ENCODE measurements around the gene OR10X1. TPM values are rescaled to one million over a fixed set of nuclear protein-coding genes. Genes with fewer than 3 reads are reported as not detected.

Gene OR10X1
- total RNA-seq, 4 donors from 2014 or later = not detected

GRCh38 chr1:158570480-158570879 is 9.2 kb downstream of the OR10X1 start, which contains the start of gene OR6P1:
TSS of gene OR6P1 (minus strand) at chr1:158570580. CDS start at chr1:158563604, 6,976 bp downstream.
- no peaks in the 10 kb centered on the region for H3K9me3 ChIP-seq
- DNase-seq (ENCODE audit: low spot score in 2 of 2) = no peak
- no peak within 1 kb of the TSS for H3K4me3 ChIP-seq
- 68 to 79% methylated on average over 3 of the region's 3 CpGs for WGBS, 2 donors
- H3K27me3 ChIP-seq = no peaks in the 10 kb centered on the region
- no peak within 1 kb of the TSS for H3K27ac ChIP-seq
- no peaks in the 10 kb centered on the region for H3K36me3 ChIP-seq
- TF ChIP-seq POLR2A (IDR thresholded peaks at IDR 0.05) (no peak), CTCF (IDR thresholded peaks at IDR 0.05) (no peak), EP300 (IDR thresholded peaks at IDR 0.05) (no peak)
- no peaks in the 10 kb centered on the region for H3K4me1 ChIP-seq

GRCh38 chr1:158564608-158565007 is 15.1 kb downstream of the OR10X1 start:
- WGBS, 2 donors = 58 to 78% methylated on average over 2 of the region's 2 CpGs
- no peak overlapping the region for H3K4me3 ChIP-seq
- H3K27ac ChIP-seq = no peak overlapping the region
- H3K9me3 ChIP-seq = no peaks in the 10 kb centered on the region
- TF ChIP-seq EP300 (IDR thresholded peaks at IDR 0.05) = no peak
- TF ChIP-seq POLR2A (IDR thresholded peaks at IDR 0.05) = no peak
- no peak for TF ChIP-seq CTCF (IDR thresholded peaks at IDR 0.05)
- no peaks in the 10 kb centered on the region for H3K27me3 ChIP-seq
- H3K36me3 ChIP-seq = no peaks in the 10 kb centered on the region
- no peak for DNase-seq (ENCODE audit: low spot score in 2 of 2)
- H3K4me1 ChIP-seq = peaks cover 0 to 6% (median 0%) of the 10 kb centered on the region in 4 donors

- Histone ChIP-seq H3K36me3 (no peaks in the 10 kb centered on the region), H3K9me3 (no peaks in the 10 kb centered on the region), H3K4me1 (peaks cover 0 to 6% (median 0%) of the 10 kb centered on the region in 4 donors), H3K27me3 (no peaks in the 10 kb centered on the region), H3K4me3 (no peak overlapping the region), H3K27ac (no peak overlapping the region)
- WGBS, 2 donors = 66% methylated on average over 2 of the region's 2 CpGs
- no peak for TF ChIP-seq EP300 (IDR thresholded peaks at IDR 0.05)
- TF ChIP-seq POLR2A (IDR thresholded peaks at IDR 0.05) = no peak
- no peak for TF ChIP-seq CTCF (IDR thresholded peaks at IDR 0.05)
- no peak for DNase-seq (ENCODE audit: low spot score in 2 of 2)
Observed at GRCh38 chr1:158563853-158564252, 15.8 kb downstream of the OR10X1 start.

GRCh38 chr1:158559696-158560095 is 20.0 kb downstream of the OR10X1 start:
- TF ChIP-seq EP300 (IDR thresholded peaks at IDR 0.05) (no peak), CTCF (IDR thresholded peaks at IDR 0.05) (no peak), POLR2A (IDR thresholded peaks at IDR 0.05) (no peak)
- DNase-seq (ENCODE audit: low spot score in 2 of 2) = no peak
- Histone ChIP-seq H3K4me1 (peaks cover 0 to 5% (median 0%) of the 10 kb centered on the region in 4 donors), H3K4me3 (no peak overlapping the region), H3K9me3 (no peaks in the 10 kb centered on the region), H3K27me3 (no peaks in the 10 kb centered on the region), H3K27ac (no peak overlapping the region), H3K36me3 (no peaks in the 10 kb centered on the region)
- 57% methylated on average over 1 of the region's 1 CpG for WGBS, 2 donors

- Histone ChIP-seq H3K27me3 (no peaks in the 10 kb centered on the region), H3K36me3 (no peaks in the 10 kb centered on the region), H3K4me1 (no peaks in the 10 kb centered on the region), H3K9me3 (no peaks in the 10 kb centered on the region), H3K27ac (no peak within 1 kb of the TSS), H3K4me3 (no peak within 1 kb of the TSS)
- WGBS, 2 donors = 69 to 77% methylated on average over 3 of the region's 3 CpGs
- no peak for DNase-seq (ENCODE audit: low spot score in 2 of 2)
- no peak for TF ChIP-seq EP300 (IDR thresholded peaks at IDR 0.05)
- no peak for TF ChIP-seq CTCF (IDR thresholded peaks at IDR 0.05)
- TF ChIP-seq POLR2A (IDR thresholded peaks at IDR 0.05) = no peak
Observed at GRCh38 chr1:158554352-158554751, 25.3 kb downstream of the OR10X1 start, which contains the start of gene OR6Y1. TSS of gene OR6Y1 (minus strand) at chr1:158554405. CDS start at chr1:158548105, 6,300 bp downstream.

Data from tibial nerve (tissue), 4 donors.